ENCODE data around the gene ABHD3. TPM values are rescaled to one million over a fixed set of nuclear protein-coding genes. Genes with fewer than 3 reads are reported as not detected.

The ABHD3 gene
- total and polyA plus RNA-seq, 2 of the 8 experiments (the other 6 are each of a cell fraction or from before 2014, with no cell fraction given) = 8.4 to 12.1 TPM

GRCh38 chr18:21740538-21741311 is 36.2 kb upstream of the ABHD3 start, which contains the start of gene MIB1 (continued):
- TF ChIP-seq TEAD4 (IDR thresholded peaks at IDR 0.05; ENCODE audit: low read depth, low read length) (no peak), BCL11A (IDR thresholded peaks at IDR 0.05; ENCODE audit: low read depth in 2 of 2, low read length in 2 of 2) (no peak), SIRT6 (IDR thresholded peaks at IDR 0.05; ENCODE audit: low read length) (no peak), NANOG (IDR thresholded peaks at IDR 0.05; ENCODE audit: insufficient read depth, low read depth, low read length, poor library complexity, severe bottlenecking) (no peak), SUZ12 (IDR thresholded peaks at IDR 0.05; ENCODE audit: low read length) (no peak), EZH2 (IDR thresholded peaks at IDR 0.05; ENCODE audit: low read depth, low read length, severe bottlenecking) (no peak), RNF2 (IDR thresholded peaks at IDR 0.05; ENCODE audit: borderline replicate concordance, low read depth, low read length, missing control alignments, poor library complexity, severe bottlenecking) (no peak), TCF12 (IDR thresholded peaks at IDR 0.05; ENCODE audit: low read depth, low read length) (no peak), GTF2F1 (IDR thresholded peaks at IDR 0.05; ENCODE audit: borderline replicate concordance, low read depth, low read length) (no peak), CTBP2 (IDR thresholded peaks at IDR 0.05; ENCODE audit: borderline replicate concordance, insufficient read depth, insufficient read length, low read length) (no peak), TAF7 (optimal IDR thresholded peaks at IDR 0.05; ENCODE audit: borderline replicate concordance, low read depth, low read length) (peak; percentile 18), ATF3 (IDR thresholded peaks at IDR 0.05; ENCODE audit: insufficient read depth, low read depth, low read length) (no peak), ATF2 (IDR thresholded peaks at IDR 0.05; ENCODE audit: low read length) (no peak), TBP (IDR thresholded peaks at IDR 0.05; ENCODE audit: low read depth, low read length) (peak; percentile 64), KDM4A (IDR thresholded peaks at IDR 0.05; ENCODE audit: low read depth, low read length, severe bottlenecking) (peak; percentile 38), ASH2L (IDR thresholded peaks at IDR 0.05; ENCODE audit: low read length) (peak; percentile 33), KDM1A (IDR thresholded peaks at IDR 0.05; ENCODE audit: borderline replicate concordance, low read length) (no peak), CHD2 (IDR thresholded peaks at IDR 0.05; ENCODE audit: low read length) (no peak), KDM5A (IDR thresholded peaks at IDR 0.05; ENCODE audit: low read length) (0 out of 2 replicates have a peak, but pooled peaks have one; percentile 30), RAD21 (IDR thresholded peaks at IDR 0.05 in 1 of 2, conservative IDR thresholded peaks at IDR 0.05 in 1 of 2; ENCODE audit: low read depth in 2 of 2, low read length in 2 of 2) (no peak), BRCA1 (IDR thresholded peaks at IDR 0.05; ENCODE audit: low read depth, low read length) (no peak)

Data from H1 (cell line).